Right lobe of liver (tissue), 6 donors: ENCODE measurements around the gene FASTKD3. TPM values are rescaled to one million over a fixed set of nuclear protein-coding genes. Genes with fewer than 3 reads are reported as not detected.

ENCODE experiments used
- ATAC-seq, 4 donors: fragments of 200-7000 bp; cut with Tn5 transposase; one replicate each; pipeline ENCODE4 v1.9.1; 2020; ENCODE audit warnings: mild to moderate bottlenecking in 4 of 4, moderate library complexity in 4 of 4
- DNase-seq, 3 donors: peaks; one replicate each; pipeline ENCODE4 v3.0.0-alpha.2; 2020
- H3K27ac ChIP-seq, 3 donors: fragments of 200-600 bp; one replicate each; pipeline ENCODE4 v1.8.0; 2022
- H3K27me3 ChIP-seq, 2 donors: fragments of 200-600 bp; one replicate each; pipeline ENCODE4 v1.8.0; 2022
- H3K36me3 ChIP-seq, 4 donors: fragments of 200-600 bp; sonication (generic) in 1 of 4; one replicate each; pipeline versions ENCODE4 v1.5.1 to v1.8.0; 2017 to 2022; ENCODE audit warnings: control low read depth in 1 of 4
- H3K4me1 ChIP-seq, 4 donors: fragments of 200-600 bp; sonication (generic) in 1 of 4; one replicate each; pipeline versions ENCODE4 v1.5.1 to v1.8.0; 2017 to 2022; ENCODE audit warnings: control low read depth in 1 of 4
- H3K4me3 ChIP-seq, 3 donors: fragments of 200-600 bp; one replicate each; pipeline ENCODE4 v1.8.0; 2022
- H3K9me3 ChIP-seq, 4 donors: fragments of 200-600 bp; sonication (generic) in 1 of 4; one replicate each; pipeline versions ENCODE4 v1.5.1 to v1.8.0; 2017 to 2022; ENCODE audit warnings: control low read depth in 1 of 4
- POLR2A ChIP-seq: fragments of 450-650 bp; IDR thresholded peaks from one replicate; pipeline ENCODE4 v1.6.1; 2017; ENCODE audit warnings: antibody characterized with exemption, mild to moderate bottlenecking
- WGBS: methylation state at CpG from one replicate; pipeline ENCODE4 v1.1.6; 2018; ENCODE audit warnings: low coverage, low lambda C conversion rate; ENCODE audit not compliant: insufficient coverage; ENCODE audit errors: missing lambda C conversion rate; 5-methylcytosine and 5-hydroxymethylcytosine counted together
- intact Hi-C, 2 donors: fragments of 100-400 bp; cut with DNase I; formaldehyde crosslinking; loops; one replicate each; pipeline versions ENCODE4 v1.11.2 to v1.14.1; 2022
- total RNA-seq, 6 experiments: library from RNA; depleted of rRNA in 2 of 6; stranded (reverse); fragments of >200 nt in 2 of 6; fragmentation: NEBNext Ultra II Directional in 3 of 6; extraction: Animal tissue kit (Norgen Biotek cat#: 25700) in 3 of 6; gene quantifications; one replicate each; pipeline versions ENCODE4 v1.1.0 to v1.2.4, GENCODE V29; 2016 to 2023
- TF ChIP-seq, protein P1 (sequence below), 4 donors: fragments of 200-600 bp in 3 of 4; fragments of 450-650 bp in 1 of 4; IDR thresholded peaks; one replicate each; pipeline versions ENCODE4 v1.5.1 to v1.8.0; 2016 to 2022; ENCODE audit warnings: antibody characterized with exemption in 4 of 4, mild to moderate bottlenecking in 2 of 4
- donor health status: DM: no; HTN: yes; CAD: no.
- donor health status: DM: no; HTN: no; CAD: no.
- donor health status: DM: no; HTN: no; CAD: no.
- donor health status: DM: no; HTN: yes; CAD: no.
- donor health status: DM: no; HTN: yes; CAD: no.

Gene FASTKD3
- total RNA-seq, 6 experiments from 2014 or later = 3.8 to 9.6 (median 6.1) TPM

DNA sequence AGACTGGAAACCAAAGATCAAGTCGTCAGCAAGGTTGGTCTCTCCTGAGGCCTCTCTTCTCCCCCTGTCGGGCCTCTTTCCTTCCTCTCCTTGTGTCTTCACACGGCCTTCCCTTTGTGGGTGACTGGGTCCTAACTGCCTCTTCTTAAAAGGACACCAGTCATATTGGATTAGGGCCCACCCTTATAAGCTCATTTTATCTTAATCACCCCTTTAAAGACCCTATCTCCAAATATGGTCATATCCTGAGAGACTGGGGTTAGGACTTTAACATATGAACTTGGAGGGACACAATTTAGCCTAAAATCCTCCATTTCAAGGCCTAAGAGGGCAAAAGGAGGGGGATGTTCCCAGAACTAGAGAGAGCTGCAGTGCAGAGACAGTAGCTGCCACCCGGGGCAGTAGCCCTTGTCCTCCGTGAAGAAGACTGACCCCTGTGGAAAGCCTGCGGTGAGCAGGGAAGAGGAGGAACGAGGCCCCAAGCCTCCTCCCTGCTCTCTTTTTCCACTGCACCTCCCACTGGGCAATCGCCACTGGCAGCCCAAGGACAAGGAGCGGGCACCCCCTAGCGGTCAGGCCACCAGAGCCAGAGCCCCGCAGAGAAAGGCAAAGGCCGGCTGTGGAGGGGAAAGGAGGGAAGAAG, 52.8 kb downstream of the FASTKD3 start:
- Histone ChIP-seq H3K27me3 (no peaks in the 10 kb centered on the region), H3K36me3 (no peaks in the 10 kb centered on the region), H3K9me3 (no peaks in the 10 kb centered on the region), H3K4me3 (no peak overlapping the region), H3K4me1 (no peaks in the 10 kb centered on the region), H3K27ac (no peak overlapping the region)
- peak; percentile 98 to 99 (median 98) for ATAC-seq
- intact Hi-C loops = no loop called here
- TF ChIP-seq, protein P1, sequence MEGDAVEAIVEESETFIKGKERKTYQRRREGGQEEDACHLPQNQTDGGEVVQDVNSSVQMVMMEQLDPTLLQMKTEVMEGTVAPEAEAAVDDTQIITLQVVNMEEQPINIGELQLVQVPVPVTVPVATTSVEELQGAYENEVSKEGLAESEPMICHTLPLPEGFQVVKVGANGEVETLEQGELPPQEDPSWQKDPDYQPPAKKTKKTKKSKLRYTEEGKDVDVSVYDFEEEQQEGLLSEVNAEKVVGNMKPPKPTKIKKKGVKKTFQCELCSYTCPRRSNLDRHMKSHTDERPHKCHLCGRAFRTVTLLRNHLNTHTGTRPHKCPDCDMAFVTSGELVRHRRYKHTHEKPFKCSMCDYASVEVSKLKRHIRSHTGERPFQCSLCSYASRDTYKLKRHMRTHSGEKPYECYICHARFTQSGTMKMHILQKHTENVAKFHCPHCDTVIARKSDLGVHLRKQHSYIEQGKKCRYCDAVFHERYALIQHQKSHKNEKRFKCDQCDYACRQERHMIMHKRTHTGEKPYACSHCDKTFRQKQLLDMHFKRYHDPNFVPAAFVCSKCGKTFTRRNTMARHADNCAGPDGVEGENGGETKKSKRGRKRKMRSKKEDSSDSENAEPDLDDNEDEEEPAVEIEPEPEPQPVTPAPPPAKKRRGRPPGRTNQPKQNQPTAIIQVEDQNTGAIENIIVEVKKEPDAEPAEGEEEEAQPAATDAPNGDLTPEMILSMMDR (IDR thresholded peaks at IDR 0.05) = peak; percentile 69 to 89 (median 83)
- TF ChIP-seq POLR2A = no peak
- DNase-seq = peak; percentile 80 to 84 (median 81)
- 9% methylated on average over 8 of the region's 12 CpGs for WGBS

DNA sequence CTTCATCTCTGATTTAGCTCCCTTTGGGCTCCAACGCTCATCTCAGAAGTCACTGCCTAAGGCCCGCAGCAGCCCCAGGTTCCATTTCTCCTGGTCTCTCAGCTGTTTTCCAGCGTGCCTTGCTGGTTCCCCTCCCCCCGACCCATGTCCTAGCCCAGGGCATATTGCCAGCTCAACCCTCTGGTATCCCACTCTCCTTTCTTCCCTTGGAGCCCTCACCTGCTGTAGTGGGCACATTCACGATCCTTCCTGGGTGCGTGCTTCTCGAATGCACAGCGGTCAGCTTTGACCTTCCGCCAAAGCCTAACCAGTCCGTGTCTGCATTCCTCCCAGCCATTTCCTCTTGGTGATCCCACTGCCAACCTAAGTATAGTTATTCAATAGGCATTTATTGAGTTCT, 54.0 kb downstream of the FASTKD3 start:
- TF ChIP-seq, protein P1 (IDR thresholded peaks at IDR 0.05) = no peak
- no peak for TF ChIP-seq POLR2A
- Histone ChIP-seq H3K4me1 (no peaks in the 10 kb centered on the region), H3K9me3 (no peaks in the 10 kb centered on the region), H3K4me3 (no peak overlapping the region), H3K27me3 (no peaks in the 10 kb centered on the region), H3K36me3 (no peaks in the 10 kb centered on the region), H3K27ac (no peak overlapping the region)
- DNase-seq (no peak), ATAC-seq (no peak)
- intact Hi-C loops = no loop called here
- WGBS = 84% methylated on average over 10 of the region's 10 CpGs

DNA sequence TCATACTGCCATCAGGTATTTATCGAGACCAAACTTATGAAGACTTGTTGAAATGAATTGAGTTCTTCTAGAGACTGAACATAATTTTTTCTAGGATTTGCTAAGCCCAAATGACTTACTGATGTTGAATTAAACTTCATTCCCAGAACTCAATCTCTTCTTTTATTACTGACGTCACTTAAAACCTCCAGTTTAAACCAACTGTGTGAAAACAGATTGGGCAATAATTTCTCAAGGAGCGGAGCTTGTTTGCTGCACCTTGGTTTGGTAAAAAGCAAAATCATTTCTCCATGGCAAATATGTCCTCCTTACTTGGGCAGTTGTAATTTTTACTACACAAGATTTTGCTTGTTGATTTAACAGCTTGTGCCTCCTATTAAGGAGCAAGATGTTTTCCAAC, 55.3 kb downstream of the FASTKD3 start:
- H3K9me3 ChIP-seq = no peaks in the 10 kb centered on the region

GRCh38 chr5:7813007-7813406, 55.8 kb downstream of the FASTKD3 start:
- no peaks in the 10 kb centered on the region for H3K9me3 ChIP-seq
- H3K4me1 ChIP-seq = no peaks in the 10 kb centered on the region
- WGBS = 24% methylated on average over 2 of the region's 2 CpGs
- no peaks in the 10 kb centered on the region for H3K36me3 ChIP-seq
- H3K27ac ChIP-seq = no peak overlapping the region
- no peaks in the 10 kb centered on the region for H3K27me3 ChIP-seq
- no peak for ATAC-seq
- no peak overlapping the region for H3K4me3 ChIP-seq
- TF ChIP-seq, protein P1 (IDR thresholded peaks at IDR 0.05) = no peak
- TF ChIP-seq POLR2A = no peak
- intact Hi-C loops = no loop called here
- DNase-seq = no peak

More for the DNA sequence above, 55.3 kb downstream of the FASTKD3 start:
- TF ChIP-seq, protein P1 (IDR thresholded peaks at IDR 0.05) = no peak
- no peak for TF ChIP-seq POLR2A
- no peak overlapping the region for H3K27ac ChIP-seq
- ATAC-seq (no peak), DNase-seq (no peak)
- H3K36me3 ChIP-seq = no peaks in the 10 kb centered on the region
- 55% methylated on average over 3 of the region's 3 CpGs for WGBS
- no peak overlapping the region for H3K4me3 ChIP-seq
- no peaks in the 10 kb centered on the region for H3K27me3 ChIP-seq
- H3K4me1 ChIP-seq = no peaks in the 10 kb centered on the region
- intact Hi-C loops = no loop called here
